SK-N-MC (cell line): ENCODE measurements around the gene RBMX.
"Not testable (repeated sequence)": the region's sequence is repeated elsewhere in the genome, so short reads cannot be mapped to it uniquely, and the experiment has no call there.

Experiments
- EZH2 ChIP-seq: fragments of 200-600 bp; sonication (generic); IDR thresholded peaks from one replicate; pipeline ENCODE4 v1.6.1; 2017; ENCODE audit warnings: antibody characterized with exemption
- FOXP2 ChIP-seq: optimal IDR thresholded peaks from 2 replicates; pipeline ENCODE3; 2011; ENCODE audit warnings: mild to moderate bottlenecking, moderate library complexity; ENCODE audit not compliant: insufficient read depth; ENCODE audit errors: extremely low read length, control extremely low read depth

DNA sequence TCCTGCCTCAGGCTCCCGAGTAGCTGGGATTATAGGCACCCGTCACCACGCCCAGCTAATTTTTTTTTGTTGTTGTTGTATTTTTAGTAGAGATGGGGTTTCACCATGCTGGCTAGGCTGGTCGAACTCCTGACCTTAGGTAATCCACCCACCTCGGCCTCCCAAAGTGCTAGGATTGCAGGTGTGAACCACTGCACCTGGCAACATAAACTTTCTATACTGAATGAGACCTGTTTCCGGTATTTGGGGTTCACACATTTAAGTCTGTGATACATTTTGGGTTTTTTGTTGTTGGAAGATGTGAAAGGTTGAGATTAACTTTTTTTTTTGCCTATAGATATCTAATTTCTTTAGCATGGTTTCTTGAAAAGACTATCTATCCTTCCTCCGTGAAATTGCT, 31.1 kb upstream of the RBMX start:
- TF ChIP-seq EZH2, FOXP2: not testable (repeated sequence)
